SHP77 treated with DMSO at 0.1 percent for 48 hours (cell line): Measurements from ENCODE around the gene EPHB1.

Experiments used
- DNase-seq: peaks from one replicate; lab custom pipeline; 2025; lab: John Stamatoyannopoulos, UW

Gene EPHB1

DNA sequence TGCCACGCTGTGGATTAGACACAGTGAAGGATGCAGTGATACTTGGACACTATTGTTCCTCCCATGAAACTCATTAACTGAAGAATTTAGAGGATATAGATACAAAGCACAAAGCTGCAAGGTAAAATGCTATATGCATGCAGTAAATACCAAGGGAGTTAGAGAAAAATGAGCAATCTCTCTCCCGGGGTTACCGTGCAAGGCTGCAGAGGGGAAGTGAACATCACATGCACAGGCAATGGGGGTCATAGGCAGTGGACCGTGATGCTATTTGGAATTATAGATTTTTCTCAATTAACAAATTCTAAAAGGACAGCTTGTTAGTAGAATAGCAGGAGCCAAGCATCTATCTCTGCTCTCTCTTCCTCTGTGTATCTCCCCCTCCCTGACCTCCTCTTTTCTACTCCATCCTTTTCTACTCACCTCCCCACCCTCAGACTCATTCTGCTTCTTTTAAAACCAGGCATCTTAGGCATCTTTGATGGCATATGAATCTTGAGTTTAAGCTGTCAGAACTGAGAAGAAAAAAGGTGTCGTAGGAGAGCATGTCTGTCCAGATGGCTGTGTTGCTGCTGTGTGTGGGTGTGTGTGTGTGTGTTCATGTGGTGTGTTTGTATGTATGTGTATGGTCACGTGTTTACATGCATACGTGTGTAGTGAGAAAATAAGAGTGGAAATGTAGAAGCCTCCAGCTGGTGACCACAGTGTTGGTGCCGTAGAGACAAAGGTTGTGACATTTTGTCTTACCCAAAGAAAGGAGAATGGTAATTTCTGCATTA lies 339.0 kb downstream of the EPHB1 start:
- no peak for DNase-seq

- no peak for DNase-seq
These were observed 339.6 kb downstream of the EPHB1 start for GRCh38 chr3:135134684-135135075.

DNA sequence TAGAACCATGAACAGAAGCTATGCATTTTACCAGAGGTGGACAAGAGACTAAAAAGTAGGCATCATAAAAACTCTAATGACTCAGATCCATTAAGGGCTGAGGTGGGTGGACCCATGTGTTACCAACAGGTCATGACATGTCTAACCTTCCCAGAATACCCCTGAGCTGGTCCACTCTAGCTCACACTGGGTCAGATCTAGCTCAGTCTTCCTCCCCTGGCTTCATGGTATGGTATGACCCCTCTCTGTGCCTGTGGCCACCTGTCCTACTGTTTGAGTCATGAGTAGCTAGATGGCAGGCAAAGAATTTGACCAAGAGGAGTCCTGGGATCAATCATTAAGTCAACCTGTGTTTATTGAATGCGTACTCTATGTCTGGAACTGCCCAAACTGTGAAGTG lies 340.4 kb downstream of the EPHB1 start:
- DNase-seq = no peak

DNA sequence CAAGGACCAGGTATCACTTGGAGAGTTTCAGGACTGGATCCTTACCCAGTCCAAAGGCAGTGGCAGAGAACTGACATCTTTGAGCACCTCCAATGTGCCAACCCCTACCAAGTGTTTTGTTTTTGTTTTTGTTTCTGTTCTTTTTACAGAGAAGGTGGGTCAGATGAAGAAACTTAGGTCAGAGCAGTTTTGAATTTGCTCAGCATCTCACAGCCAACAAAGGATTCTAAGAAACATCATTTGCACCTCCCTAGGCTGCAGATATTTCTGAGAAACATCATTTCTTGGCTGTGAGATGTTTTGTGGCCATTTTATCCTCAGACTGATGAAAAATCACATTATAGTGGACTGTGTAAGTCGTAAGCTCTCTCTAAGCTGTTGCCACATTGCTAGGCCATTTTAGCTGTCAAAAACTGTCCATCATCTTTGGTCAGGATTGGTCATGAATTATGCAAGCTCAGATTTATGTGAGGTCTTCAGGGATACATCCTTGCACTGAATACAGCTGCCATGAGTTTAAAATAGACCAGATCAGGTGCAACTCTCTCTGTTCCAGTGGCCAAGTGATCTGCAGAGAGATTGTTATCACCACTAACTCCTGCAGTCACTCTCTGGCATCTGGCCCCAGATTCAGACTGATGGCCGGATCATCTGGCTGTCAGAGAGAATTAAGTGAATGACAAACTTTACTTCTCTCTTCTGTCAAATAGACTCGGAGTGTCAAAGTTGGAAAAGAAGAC lies 341.5 kb downstream of the EPHB1 start:
- DNase-seq = no peak

DNA sequence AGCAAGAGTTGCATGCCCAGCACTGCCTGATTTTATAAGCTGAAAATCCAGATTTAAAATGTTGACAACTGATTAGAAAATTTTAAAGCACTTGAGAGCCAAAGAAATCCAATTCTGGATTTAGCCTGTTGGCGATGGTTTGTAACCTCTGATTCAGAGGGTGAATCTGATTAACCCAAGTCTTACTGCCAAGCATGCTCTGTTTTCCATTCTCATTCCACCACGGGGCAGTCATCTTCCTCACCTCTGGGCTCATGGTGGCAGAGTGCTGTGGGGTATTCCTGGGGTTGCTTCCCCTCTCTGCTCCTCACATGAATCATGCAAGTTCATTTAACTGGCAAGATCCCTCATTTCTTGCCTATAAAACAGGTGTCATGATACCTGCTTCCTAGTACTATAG lies 342.2 kb downstream of the EPHB1 start:
- DNase-seq = no peak

DNA sequence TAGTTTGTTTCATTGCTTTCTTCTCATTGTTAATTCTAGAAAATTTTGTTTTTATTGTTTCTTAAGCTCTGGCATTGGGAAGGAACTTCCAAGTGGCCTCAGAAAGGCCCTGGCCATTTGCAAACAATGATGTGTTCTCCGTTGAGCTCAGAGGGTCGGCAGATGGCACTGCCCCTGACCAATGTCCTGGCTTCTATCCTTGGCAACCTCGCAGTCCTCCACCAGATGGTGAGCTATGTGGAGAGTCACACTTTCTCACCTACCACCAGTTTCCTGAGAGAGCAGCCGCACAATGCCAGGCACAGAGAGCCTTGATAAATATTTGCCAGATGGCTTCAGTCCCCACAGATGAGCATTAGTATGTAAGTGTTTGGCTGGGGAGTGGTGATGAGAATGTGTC lies 343.7 kb downstream of the EPHB1 start:
- DNase-seq = no peak

DNA sequence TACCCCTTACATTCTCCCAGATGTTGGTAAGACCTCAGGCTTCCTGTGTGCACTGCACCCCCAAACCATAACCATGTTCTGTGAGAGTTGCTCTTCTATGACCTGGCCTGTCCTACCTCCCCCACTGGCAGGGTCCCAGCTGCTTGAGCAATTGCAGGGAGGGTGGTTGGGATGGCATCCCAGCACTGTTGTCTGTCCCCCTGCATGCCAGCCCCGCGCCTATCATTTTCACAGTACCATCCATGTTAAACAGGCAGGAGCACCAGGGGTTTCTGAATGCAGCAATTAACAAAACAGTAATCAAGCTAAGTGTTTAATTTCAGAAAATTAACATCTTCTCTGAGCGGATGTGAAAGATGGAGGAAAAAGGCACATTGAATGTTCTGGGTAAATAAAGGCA lies 345.5 kb downstream of the EPHB1 start:
- DNase-seq = no peak

GRCh38 chr3:135141160-135141559 lies 346.1 kb downstream of the EPHB1 start:
- no peak for DNase-seq

DNA sequence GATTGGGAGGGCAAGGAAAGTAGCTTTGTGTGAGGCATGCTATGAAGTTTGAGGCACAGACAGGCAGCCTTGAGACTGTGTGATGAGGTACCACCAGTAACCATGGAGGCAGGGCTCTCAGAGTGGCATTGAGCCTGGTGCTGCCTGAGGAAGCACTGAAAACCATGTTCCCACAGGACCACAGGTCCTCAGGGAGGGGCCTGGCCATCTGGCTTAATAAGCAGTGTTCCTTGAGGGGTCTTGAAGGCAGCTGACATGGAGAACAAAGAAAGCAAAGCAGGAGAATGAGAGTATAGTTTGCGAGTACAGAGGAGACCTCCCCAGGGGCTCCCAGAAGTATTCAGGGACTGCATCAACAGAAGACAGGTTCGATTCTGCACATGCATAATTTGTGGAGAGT lies 346.6 kb downstream of the EPHB1 start:
- DNase-seq = no peak

DNA sequence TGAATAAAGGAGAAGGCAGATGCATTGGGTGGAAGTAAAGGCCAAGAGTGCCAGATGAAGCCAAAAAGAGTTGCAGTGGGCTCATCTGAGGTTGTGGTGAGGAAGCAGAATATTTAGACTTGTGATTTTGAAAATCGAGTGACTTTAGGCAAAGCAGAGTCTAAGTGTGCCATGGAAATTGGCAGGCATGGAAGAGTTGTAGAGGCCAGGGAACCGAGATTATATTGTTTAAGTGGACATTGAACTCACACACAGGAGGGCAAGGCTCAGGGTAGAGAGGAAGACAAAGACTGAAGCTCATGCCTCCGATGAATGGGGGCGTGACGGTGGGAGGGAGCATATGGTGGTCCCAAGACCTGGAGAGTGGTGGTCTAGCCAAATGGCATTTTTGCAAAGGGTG lies 347.5 kb downstream of the EPHB1 start:
- no peak for DNase-seq

DNA sequence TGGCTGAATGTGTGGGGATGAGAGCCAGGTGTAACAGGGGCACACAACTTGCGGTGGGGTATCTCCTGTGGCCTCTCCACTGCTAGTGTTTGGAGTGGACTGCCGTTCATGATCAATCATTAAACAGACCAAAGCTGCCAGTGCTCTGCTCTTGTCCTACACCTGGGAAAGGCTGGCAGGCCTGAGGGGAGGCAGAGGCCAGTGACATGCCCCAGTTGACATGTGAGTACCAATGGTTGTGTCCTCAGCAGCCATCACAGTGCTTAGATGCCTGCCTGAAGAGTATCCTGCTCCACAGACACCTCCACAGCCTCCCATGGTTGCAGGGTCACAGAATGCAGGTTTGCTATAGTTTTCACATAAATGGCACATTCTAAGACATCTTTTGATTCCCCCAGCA lies 348.4 kb downstream of the EPHB1 start:
- no peak for DNase-seq

DNA sequence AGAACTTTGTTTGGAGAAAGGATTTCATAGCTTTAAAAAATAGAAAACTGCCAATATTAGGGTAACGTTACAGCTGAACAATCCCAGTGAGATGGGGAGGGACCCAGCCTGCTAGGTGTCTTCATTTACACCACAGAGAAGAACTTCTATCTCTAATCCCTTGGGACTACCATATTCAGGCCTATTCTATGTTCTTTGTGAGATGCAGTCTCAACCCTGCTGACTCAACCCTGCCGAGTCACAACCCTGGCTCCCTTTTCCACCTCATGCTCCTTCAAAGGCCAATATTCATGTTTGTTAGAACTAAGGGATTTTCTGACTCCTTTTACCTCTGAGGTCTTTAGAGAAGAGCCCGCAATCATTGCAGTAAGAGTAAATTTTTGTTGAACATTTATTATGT lies 350.5 kb downstream of the EPHB1 start:
- DNase-seq = no peak

DNA sequence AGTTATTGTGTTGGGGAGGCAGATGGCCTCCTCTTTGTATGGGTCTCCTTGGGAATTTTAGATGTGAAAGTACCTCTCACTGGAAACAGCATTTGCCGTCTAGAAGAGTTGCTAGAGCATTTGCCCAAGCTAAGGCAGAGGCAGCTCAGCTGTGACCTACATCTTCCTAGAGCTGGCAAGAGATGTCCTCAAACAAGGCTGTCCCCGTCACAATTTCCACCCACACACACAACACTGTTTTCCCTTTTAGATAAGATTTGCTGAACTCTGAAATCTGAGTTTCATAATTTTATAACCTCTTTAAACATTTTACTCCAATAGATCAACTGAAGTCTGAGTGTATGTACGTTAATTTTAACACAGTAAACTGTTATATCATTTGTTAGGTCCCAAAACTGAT lies 352.6 kb downstream of the EPHB1 start:
- no peak for DNase-seq

GRCh38 chr3:135148398-135149020 lies 353.4 kb downstream of the EPHB1 start:
- no peak for DNase-seq

GRCh38 chr3:135149707-135150681 lies 354.9 kb downstream of the EPHB1 start:
- no peak for DNase-seq

- DNase-seq = no peak
These were observed 359.1 kb downstream of the EPHB1 start for GRCh38 chr3:135154186-135154585.

GRCh38 chr3:135155228-135155627 lies 360.2 kb downstream of the EPHB1 start:
- DNase-seq = no peak

GRCh38 chr3:135155791-135156190 lies 360.7 kb downstream of the EPHB1 start:
- DNase-seq = no peak

DNA sequence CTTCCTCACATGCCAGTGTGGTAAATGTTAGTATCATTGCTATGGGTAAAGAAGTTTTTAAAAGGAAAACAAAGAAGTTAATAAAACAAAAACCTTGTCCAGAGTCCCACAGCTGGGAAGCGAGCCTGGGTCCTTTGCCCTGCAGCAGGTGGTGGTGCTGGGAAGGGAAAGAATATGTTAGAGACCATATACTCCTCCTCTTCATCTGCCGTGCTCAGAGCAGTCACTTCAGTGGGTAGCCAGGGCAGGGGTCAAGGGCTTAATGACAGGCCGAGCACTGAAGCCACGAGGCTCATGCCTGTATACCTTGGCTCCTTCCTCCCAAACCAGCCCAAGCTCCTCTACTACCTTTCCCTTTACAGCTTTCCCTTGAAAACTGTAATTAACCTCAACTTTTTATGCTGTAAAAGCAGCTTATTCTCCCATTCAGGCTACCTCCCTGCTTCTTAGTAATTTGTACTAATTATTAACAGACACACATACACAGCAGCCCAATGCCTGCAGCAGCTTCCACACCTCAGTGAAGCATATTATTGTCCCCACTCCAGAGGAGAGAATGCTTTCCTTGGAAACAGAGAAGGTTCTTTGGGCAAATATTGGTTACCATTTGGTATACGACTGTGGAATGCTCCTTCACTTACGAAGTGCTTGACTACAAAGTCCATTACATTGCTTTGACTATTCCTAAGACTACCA lies 362.1 kb downstream of the EPHB1 start:
- no peak for DNase-seq

DNA sequence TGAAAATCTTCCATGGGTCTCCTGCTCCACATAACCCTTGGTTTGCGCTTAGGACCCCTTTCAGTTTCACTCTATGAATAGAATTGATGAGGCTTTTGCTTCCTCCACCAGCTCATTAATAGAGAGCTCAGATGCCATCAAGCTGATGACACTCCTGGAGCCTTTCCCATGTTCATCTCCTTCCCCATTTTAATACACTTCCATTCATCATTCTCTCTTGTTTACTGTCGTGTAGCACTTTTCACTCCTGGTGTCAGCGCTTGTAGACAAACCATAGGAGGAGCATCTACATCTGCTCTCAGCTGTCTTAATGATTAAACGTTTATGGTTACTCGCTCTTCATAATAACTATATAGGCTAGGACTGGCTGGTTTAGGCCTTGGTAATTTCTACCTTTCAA lies 363.5 kb downstream of the EPHB1 start:
- DNase-seq = no peak

DNA sequence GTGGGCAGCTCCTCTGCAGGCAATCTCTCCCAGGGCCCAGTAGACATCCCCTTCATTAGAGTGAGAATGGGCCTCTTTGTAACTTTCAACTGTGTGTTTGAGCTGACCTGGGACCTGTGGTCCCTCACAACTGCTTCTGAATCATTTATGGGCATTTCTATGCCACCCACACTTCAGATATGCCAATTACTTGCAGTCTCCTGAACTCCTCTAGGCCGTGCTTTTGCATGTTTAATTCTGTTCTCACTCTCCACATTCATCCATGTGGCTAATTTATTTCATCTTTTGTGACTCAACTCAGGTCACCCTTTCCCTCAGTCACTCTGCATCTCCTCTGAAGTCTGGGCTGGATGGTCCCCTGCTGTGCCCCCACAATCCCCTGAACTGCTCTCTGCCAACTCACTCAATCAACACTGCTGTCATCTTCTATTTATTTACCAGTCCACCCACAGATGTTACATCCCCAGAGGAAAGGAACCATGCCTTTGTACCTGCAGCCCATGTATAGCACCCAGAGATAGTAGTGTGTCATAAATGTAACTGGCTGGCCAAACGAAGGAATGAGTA lies 364.7 kb downstream of the EPHB1 start:
- no peak for DNase-seq
